ENCODE data around the gene NPAT. TPM values are rescaled to one million over a fixed set of nuclear protein-coding genes. Genes with fewer than 3 reads are reported as not detected.
"Not testable (repeated sequence)": the region's sequence is repeated elsewhere in the genome, so short reads cannot be mapped to it uniquely, and the experiment has no call there.

Gene NPAT
- total RNA-seq, 1 donor from 2014 or later, result 16.5 TPM

DNA sequence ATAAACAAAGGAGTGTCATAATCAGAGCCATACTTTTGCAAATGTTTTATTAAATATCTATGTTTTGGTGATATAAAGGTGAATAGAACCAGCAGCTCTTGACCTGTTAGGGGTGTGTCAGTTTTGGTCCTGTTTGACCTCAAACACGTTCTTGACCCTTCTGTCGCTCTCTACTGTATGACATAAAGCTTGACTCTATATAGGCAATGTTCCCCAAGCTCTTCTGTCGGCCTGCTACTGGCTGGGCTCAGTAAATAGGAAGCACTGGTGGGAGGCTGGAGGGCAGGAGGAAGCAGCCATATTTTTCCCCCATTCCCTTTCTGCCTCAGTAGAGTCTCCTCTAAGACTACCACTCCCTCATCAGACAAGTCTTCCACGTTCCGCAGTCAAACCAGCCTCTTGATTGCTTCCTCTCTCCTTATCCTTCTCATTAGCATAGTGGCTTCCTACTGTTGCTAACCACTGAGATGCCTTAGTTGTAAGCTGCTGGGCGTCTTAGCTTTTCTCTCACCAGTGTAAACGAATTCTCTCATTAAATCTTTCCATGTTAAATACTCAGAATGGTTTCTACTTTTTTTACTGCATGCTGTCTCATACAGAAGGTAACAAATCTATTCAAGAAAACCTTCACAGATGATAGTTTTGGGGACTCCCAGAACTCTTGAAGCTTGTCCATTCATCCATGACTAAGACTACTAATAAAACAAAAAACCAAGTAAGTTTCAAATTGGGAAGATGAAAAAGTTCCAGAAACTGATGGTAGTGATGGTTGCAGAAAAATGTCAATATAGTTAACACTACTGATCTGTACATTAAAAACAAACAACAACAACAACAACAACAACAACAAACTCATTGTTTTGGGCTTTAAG is 3.3 kb downstream of the NPAT start:
- DNase-seq (ENCODE audit: low read depth in 2 of 2), result no peak

DNA sequence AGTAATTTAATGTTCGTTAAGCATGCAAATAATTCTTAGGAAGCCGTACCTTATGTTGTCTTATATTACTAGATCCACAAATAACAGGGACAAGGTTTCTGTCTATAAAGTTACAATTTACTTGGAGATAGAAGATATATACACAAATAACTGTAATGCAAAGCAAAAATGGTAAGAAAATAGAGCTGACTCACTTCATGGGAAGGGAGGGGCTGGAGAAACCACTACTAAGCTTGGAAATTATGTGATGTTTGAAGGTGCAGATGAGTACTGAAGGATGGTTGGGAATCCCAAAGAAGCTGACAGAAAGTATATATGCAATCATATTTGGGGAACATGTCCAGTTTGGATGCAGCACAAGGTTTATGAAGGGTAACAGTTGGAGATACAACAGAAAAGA is 4.0 kb downstream of the NPAT start:
- peak in 1 of 2 donors; percentile 15 for DNase-seq (ENCODE audit: low read depth in 2 of 2)

DNA sequence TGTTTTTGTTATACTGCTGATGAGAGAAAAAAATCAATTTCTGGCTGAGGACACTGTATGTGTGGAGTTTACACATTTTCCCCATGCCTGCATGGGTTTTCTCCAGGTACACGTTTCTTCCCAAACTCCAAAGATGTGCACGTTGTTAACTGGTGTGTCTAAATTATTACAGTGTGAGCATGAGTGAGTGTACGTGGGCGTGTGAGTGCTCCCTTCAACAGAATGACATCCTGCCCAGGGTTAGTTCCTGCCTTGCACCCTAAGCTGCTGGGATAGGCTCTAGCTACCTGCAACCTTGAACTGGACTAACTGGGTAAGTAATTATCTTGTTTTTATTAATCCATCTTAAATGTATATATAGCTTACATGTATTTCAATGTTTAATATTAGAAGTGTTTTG is 5.5 kb downstream of the NPAT start:
- DNase-seq (ENCODE audit: low read depth in 2 of 2), result no peak

DNA sequence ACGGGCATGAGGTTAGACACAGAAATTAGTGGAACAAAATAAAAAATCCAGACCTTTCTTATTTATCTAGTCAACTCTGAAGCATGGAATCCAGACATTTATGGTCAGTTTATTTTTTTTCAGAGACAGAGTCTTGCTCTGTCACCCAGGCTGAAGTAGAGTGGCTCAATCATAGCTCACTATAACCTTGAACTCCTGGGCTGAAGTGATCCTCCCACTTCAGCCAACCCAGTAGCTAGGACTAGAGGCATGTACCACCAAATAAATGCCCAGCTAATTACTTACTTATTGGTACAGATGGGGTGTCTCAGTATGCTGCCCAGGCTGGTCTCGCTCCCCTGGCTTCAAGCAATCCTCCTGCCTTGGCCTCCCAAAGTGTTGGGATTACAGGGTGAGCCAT is 8.7 kb downstream of the NPAT start:
- DNase-seq (ENCODE audit: low read depth in 2 of 2), result no peak

DNA sequence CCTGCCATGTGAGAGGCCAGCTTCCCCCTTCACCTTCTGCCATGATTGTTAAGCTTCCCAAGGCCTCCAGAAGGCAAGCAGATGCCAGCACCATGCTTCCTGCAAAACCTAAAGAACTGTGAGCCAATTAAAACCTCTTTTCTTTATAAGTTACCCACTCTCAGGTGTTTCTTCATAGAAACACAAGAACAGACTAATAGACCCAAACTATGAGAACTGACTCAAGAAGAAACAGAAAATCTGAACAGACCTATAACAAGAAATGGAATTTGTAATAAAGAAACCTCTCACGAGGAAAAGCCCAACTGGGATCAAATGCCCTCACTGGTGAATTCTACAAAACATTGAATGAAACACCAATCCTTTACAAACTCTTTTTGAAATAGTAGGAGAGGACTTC is 12.0 kb downstream of the NPAT start:
- DNase-seq (ENCODE audit: low read depth in 2 of 2), result no peak

DNA sequence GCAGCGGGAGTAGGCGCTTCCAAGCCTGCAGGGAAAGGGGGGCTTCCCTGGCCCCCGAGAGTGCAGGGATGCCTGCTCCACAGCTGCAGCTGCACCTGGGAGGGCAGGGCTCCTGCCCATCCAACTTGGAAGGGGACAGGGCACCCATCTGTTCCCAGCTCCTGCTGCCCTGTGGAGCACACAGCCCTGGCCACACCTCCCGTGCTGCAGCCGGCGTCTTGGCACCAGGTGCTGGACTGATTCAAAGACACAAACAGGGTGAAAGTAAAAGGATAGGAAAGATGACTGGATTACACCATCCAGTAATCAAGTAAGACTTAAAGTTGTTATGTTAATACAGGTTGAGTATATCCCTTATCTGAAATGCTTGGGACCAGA is 14.8 kb downstream of the NPAT start:
- DNase-seq (ENCODE audit: low read depth in 2 of 2), result no peak

DNA sequence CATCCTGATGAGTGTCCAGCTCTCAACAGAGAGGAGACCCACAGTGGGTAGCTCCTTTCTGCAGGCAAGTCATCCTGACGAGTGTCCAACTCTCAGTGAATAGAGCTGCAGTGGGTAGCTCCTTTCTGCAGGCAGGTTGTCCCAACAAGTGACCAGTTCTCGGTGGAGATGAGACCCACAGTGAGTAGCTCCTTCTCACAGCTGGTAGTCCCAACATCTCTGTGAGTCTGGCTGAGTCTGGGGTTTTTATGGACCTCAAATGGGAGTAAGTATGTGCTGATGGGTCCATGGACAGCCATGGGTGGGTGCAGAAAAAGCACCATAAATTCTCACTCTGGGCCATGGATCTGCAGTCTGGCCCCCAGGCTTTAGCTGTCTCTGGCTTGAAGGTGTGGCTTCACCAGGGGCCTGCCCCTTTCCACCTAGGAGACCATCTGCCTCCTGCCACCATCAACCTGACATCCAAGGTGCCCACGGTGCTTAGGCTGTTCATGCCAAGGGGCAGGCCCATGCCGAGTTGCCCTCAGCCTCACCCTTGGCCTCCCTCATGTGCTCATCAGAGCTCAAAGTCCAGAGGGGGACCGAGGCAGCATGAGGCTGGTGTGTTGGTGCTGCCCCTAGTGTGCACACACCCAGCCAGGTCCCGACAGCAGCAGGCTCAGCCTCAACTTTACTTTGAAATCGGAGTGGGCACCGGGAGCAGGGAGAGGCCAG is 15.3 kb downstream of the NPAT start:
- no peak for DNase-seq (ENCODE audit: low read depth in 2 of 2)

DNA sequence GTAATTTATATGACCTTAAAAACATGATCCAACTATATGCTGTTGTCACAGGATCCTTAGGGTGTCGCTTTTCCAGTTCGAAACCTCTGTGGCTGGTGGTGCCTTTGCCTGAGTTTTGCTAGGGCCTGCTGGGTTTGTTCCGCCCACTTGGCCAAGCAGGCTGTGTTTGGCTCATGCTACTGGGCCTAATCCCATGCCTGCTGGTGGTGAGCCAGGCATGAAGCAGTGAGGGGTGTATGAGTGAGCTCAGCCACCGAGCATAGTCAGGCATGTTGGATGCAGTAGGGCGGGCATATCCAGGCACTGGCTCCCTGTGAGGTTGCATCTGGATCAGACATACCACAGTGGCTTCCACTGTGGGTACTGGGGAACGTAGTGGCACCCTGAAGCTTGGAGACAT is 16.3 kb downstream of the NPAT start:
- no peak for DNase-seq (ENCODE audit: low read depth in 2 of 2)

DNA sequence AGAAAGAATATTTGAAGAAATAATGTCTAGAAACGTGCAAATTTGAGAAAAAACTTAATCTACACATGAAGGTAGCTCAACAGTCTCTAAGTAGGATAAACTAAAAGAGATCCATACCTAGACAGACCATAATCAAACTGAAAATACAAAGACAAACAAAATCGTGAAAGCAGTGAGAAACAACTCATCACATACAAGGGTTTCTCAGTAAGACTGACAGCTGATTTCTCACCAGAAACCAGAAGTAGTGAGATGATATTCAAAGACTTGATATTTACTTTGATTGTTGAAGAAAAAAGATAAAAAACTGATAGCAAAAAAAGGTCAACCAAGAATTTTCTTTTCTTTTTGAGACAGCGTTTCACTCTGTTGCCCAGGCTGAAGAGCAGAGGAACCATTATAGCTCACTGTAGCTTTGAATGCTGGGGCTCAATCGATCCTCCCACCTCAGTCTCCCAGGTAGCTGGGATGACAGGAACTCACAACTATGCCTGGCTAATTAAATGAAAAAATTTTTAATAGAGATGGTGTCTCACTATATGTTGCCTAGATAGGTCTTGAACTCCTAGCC is 17.4 kb downstream of the NPAT start:
- no peak for DNase-seq (ENCODE audit: low read depth in 2 of 2)

DNA sequence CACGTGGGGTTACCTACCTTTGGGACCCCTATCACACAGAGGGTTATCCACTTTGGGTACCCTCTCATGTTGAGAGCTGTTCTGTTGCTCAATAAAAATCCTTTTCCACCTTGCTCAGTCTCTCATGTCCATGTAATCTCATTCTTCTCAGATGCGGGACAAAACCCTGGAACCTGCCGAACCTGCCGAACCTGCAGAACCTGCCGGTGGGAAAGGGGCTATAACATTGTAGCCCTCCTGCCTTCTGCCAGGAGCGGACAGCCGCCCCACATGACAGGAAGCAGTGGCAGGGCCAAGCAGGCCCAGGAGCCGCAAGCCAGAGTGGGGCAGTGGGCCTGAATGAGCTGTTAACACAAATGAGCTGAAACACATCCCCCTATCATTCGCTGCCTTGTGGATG is 18.1 kb downstream of the NPAT start:
- no peak for DNase-seq (ENCODE audit: low read depth in 2 of 2)

DNA sequence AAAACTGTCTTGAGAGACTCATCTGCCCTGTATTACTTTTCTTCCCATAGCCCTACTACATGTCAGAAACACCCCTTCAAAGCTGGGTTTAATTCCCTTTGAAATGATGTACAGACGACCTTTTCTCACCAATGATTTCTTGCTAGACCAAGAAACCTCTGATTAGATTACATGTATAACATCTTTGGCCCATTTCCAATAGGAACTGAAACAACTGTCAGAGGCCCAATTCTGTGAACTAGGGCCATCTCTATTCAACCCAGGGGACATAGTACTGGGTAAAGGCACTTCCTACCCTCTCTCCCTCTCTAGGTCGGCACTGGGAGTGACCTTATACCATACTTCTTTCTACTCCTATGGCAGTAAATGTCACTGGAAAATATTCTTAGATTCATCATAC is 19.4 kb downstream of the NPAT start:
- DNase-seq (ENCODE audit: low read depth in 2 of 2), result no peak

DNA sequence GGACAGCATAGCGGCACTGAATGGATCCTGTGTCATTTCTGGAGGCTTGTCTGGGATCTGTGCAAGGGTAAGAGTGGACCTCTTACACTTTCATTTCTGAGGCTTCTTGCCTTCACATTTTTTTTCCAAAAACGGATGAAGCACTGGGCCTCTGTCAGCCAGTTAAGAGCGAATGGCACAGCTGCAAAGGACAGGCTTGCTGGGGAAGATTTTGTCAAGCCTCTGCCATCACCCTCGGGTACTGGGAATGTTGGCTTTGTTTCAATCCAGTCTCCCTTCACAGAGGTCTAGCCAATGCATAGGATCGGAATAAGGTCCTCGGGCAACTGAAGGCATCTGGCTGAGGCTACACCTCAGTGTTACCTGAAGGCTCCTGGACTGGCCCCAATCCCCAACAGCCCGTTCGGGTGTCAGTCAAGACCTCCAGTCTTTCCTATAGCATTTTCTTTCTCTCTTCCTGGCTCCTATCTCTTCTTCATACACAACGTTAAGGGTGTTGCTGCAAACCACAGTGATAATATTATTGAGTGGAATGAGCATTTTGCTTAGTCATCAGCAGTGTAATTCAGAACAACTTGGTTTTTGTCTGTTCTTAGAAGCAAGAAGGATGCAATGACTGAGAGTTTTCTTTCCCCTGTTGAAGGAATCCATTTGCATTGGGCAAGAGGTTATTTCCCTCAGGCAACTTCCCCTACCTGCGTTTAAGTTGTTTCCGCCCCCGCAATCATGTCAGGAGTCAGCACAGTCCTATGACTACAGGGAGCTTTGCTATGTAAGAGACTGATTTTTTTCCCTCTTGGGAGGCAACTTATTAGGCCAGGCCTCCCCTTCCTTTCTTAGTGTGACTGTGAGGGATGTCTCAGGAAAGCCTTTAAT is 22.8 kb downstream of the NPAT start:
- no peak for DNase-seq (ENCODE audit: low read depth in 2 of 2)

DNA sequence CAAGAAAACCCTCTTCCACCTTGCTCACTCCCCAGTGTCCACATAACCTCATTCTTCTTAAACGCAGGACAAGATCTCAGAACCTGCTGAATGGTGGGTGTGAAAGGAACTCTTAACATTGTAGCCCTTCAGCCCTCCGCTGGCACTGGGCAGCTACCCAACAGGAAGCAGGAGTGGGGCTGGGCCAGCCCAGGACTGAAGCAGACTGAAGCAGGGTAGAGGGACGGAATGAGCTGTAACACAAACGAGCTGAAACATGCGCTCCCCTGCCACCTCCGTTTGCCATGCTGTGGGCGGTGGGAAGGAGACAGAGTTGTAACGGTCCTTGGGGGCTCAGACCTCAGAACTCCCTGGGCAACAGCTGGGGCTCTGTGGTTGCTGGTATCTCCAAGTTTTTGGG is 23.6 kb downstream of the NPAT start:
- DNase-seq (ENCODE audit: low read depth in 2 of 2), result peak; percentile 14 to 28

DNA sequence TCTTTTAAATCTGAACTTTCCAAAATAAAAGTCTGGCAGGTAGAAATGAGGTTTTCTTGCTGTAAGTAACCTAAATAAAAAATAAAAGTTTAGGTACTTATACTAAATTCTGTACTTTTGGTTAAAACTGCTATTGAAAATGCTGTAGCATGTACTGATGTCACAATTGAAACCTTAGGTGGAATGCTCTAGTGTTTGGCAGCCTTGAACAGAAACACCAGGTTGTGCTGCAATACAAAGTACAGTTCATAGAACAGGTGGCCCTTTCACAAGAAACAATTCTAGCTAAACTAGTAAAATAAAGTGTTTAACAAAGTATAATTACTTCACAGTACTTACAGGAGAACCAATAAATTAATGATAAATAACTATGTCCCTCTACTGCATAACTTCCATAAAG is 25.1 kb downstream of the NPAT start:
- DNase-seq (ENCODE audit: low read depth in 2 of 2), result no peak

DNA sequence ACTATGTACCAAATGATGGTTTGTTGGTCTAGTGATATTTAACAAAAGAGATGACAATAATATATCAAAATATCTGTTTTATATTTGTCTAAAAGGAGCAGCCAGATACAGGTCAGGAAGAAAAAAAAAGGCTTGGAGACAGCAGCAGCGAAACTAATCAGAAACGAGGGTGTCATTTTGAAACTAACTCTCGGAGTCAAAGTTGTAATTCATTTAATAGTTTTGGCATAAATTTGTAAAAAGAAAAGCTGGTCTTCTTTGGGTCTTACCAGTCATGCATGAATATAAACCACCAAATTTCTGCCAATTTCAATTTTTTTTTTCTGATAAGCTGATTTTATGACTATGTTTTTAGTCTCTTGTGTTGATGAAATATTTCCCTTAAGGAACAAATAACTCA is 25.5 kb downstream of the NPAT start:
- DNase-seq (ENCODE audit: low read depth in 2 of 2), result no peak

DNA sequence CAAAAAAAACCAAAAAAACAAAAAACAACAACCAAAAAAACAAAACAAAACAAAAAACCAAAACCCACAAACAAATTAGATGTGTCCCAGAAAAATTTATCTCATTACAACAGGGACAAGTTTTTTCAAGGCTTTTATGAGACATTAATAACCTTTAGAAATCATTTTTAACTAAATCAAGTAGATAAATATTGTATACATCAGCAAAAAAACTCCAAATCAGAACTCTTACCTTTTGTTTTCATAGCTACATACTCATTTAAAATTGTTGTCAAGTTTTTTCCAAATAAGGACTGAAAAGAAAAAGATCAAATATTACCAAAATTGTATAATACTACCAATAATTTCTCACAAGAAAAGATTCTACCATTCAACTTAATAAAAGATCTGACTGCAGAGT is 28.7 kb downstream of the NPAT start:
- no peak for DNase-seq (ENCODE audit: low read depth in 2 of 2)

DNA sequence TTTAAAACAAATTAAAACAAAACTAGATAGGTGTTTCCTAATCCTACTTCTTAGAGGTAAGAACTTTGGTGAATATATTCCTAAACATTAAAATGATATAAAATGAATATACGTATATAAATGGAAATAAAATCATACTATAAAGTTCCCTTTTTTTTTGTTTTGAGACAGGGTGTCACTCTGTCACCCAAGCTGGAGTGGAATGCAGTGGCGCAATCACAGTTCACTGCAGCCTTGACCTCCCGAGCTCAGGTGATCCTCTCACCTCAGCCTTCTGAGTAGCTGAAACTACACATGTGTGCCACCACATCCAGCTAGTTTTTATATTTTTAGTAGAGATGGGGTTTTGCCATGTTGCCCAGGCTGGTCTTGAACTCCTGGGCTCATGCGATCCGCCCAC is 44.9 kb downstream of the NPAT start:
- DNase-seq (ENCODE audit: low read depth in 2 of 2), result no peak

DNA sequence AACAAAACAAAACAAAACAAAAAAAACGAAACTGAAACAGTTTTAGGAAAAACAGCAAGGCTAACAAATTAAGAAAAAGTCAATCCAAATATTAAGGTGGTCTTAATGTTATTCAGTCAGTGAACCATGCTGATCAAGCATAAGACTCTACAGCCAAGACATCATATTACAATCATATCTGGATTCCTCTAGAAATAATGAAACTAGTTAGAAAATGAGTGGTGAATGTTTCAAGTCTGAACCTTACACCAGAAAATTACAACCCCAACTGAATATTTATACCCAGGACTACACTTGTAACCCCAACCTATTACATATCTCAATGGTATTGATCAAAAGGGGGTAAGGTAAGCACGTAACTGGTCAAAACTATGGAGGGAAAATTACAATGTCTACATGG is 52.3 kb downstream of the NPAT start:
- DNase-seq (ENCODE audit: low read depth in 2 of 2), result peak; percentile 11 to 14

DNA sequence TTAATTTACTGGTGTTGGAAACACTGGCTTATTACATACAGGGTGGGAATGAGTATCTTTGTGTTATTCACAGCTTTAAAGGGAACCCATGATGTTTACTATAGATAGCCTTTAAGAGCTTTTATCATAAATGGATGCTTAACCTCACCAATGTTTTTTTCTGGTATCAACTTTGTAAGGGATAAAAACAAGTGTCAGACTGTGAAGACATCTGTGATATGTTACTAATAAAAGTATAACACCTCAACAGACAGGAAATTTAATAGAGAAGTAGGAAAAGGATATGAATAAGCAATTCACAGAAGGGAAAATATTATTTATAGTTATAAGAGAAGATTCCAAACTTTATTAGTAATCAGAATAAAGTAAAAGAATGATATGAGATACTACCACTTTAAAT is 54.8 kb downstream of the NPAT start:
- DNase-seq (ENCODE audit: low read depth in 2 of 2), result peak in 1 of 2 donors; percentile 56

DNA sequence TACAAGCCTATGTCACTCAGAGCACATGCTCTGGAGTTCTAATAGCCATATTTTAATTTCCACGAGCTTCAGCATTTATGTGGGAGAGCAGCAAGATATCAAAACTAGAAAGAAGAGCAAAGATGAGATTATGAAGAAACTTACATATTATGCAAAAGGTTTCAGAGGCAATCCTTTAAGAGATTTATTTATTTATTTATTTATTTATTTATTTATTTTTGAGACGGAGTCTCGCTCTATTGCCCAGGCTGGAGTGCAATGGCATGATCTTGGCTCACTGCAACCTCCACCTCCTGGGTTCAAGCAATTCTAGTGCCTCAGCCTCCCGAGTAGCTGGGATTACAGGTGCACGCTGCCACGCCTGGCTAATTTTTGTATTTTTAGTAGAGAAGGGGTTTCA is 59.6 kb downstream of the NPAT start:
- not testable (repeated sequence) for DNase-seq (ENCODE audit: low read depth in 2 of 2)

DNA sequence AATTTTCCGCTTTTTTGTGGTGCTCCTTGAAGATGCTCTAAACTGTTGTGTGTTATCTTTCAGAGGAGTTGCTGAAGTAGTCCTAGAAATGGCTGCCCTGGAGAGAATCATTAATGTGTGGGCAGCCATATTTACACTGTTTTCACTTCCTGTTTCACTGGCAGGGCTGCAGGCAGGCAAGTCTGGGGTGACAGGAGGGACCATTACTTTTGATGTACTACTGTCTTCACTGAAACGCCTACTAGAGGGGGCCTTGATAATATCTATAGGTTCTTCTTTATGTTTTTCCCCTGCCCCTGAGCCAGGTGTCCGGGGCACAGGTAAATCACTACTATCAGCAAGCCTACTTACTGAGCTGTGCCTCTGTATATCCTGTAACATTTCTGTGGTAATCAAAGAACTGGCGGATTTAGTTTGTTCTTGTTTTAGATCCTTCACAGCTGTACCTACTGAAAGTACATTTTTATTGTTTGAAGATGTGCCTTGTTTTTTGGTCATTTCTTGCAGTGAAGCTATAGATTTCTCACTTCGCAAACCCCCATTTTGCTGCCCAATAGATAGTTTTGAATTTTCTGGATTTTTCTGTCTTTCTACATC is 61.4 kb downstream of the NPAT start:
- no peak for DNase-seq (ENCODE audit: low read depth in 2 of 2)

All from lung microvascular endothelial cell (primary cell).